Neural progenitor cell (in vitro differentiated cells): Measurements from ENCODE around the gene CALR. TPM values are rescaled to one million over a fixed set of nuclear protein-coding genes. Genes with fewer than 3 reads are reported as not detected.
"Not testable (repeated sequence)": the region's sequence is repeated elsewhere in the genome, so short reads cannot be mapped to it uniquely, and the experiment has no call there.

ENCODE experiments used
- DNase-seq: peaks from one replicate; pipeline ENCODE4 v3.0.0-alpha.2; 2016; ENCODE audit warnings: low spot score
- H2AFZ ChIP-seq: fragments of 200-600 bp; sonication (generic); replicated peaks from 2 replicates; pipeline ENCODE4 v1.6.1; 2016; ENCODE audit warnings: antibody characterized with exemption
- H3F3A ChIP-seq: fragments of 200-600 bp; sonication (generic); 2 replicates; pipeline ENCODE4 v1.6.1; 2016; ENCODE audit warnings: antibody characterized with exemption, low read depth
- H3K27ac ChIP-seq: fragments of 200-600 bp; sonication (generic); 2 replicates; pipeline ENCODE4 v1.5.1; 2016; ENCODE audit warnings: mild to moderate bottlenecking
- H3K27me3 ChIP-seq: fragments of 200-600 bp; sonication (generic); 2 replicates; pipeline ENCODE4 v1.6.1; 2016; ENCODE audit warnings: mild to moderate bottlenecking, moderate library complexity
- H3K36me3 ChIP-seq: fragments of 200-600 bp; sonication (generic); 2 replicates; pipeline ENCODE4 v1.5.1; 2016
- H3K4me1 ChIP-seq: fragments of 200-600 bp; sonication (generic); 2 replicates; pipeline ENCODE4 v1.6.1; 2016; ENCODE audit warnings: mixed run types
- H3K4me2 ChIP-seq: fragments of 200-600 bp; sonication (generic); 2 replicates; pipeline ENCODE4 v1.6.1; 2016
- H3K4me3 ChIP-seq: fragments of 200-600 bp; sonication (generic); 2 replicates; pipeline ENCODE4 v1.5.1; 2016
- H3K79me2 ChIP-seq: fragments of 200-600 bp; sonication (generic); 2 replicates; pipeline ENCODE4 v1.6.1; 2016; ENCODE audit warnings: low read depth
- H3K9ac ChIP-seq: fragments of 200-600 bp; sonication (generic); 2 replicates; pipeline ENCODE4 v1.6.1; 2016
- H3K9me3 ChIP-seq: fragments of 200-600 bp; sonication (generic); 2 replicates; pipeline ENCODE4 v1.5.1; 2016; ENCODE audit warnings: low read depth
- H4K20me1 ChIP-seq: fragments of 200-600 bp; sonication (generic); 2 replicates; pipeline ENCODE4 v1.6.1; 2016; ENCODE audit warnings: low read depth
- H3K27ac Mint-ChIP-seq: 3 replicates; pipeline ENCODE4 v1.8.0; 2021; ENCODE audit warnings: mixed read lengths
- H3K27me3 Mint-ChIP-seq: 2 replicates; pipeline ENCODE4 v1.8.0; 2022; ENCODE audit warnings: low read depth, mild to moderate bottlenecking, inconsistent platforms, moderate library complexity, mixed read lengths; ENCODE audit not compliant: insufficient read depth
- H3K36me3 Mint-ChIP-seq: 3 replicates; pipeline ENCODE4 v1.8.0; 2021; ENCODE audit warnings: mixed read lengths
- H3K4me1 Mint-ChIP-seq: 3 replicates; pipeline ENCODE4 v1.8.0; 2021; ENCODE audit warnings: mixed read lengths
- H3K4me3 Mint-ChIP-seq: 3 replicates; pipeline ENCODE4 v1.8.0; 2021; ENCODE audit warnings: mild to moderate bottlenecking, moderate library complexity, mixed read lengths
- H3K9me3 Mint-ChIP-seq: 3 replicates; pipeline ENCODE4 v1.8.0; 2020; ENCODE audit warnings: mixed read lengths
- CTCF ChIP-seq: fragments of 200-600 bp; sonication (generic); IDR thresholded peaks from 2 replicates; pipeline ENCODE4 v1.5.1; 2017; ENCODE audit warnings: antibody characterized with exemption, mild to moderate bottlenecking
- EZH2 ChIP-seq: fragments of 200-600 bp; sonication (generic); IDR thresholded peaks from 2 replicates; pipeline ENCODE4 v1.6.1; 2017; ENCODE audit warnings: antibody characterized with exemption, mild to moderate bottlenecking, moderate library complexity
- EZH2phosphoT487 ChIP-seq: fragments of 200-600 bp; sonication (generic); IDR thresholded peaks from 2 replicates; pipeline ENCODE4 v1.6.1; 2017; ENCODE audit warnings: antibody characterized with exemption
- total RNA-seq: library from RNA; depleted of rRNA; stranded (reverse); fragments of >200 nt; gene quantifications from 2 replicates; pipeline ENCODE4 v1.2.3, GENCODE V29; 2015; ENCODE audit warnings: low replicate concordance

The CALR gene
- total RNA-seq, 1 donor from 2014 or later: 437 TPM

GRCh38 chr19:12949363-12950283 is 11.2 kb downstream of the CALR start:
- no peak for DNase-seq
- Histone ChIP-seq H2AFZ (no peak overlapping the region), H3K4me2 (no peak overlapping the region), H3K79me2 (peaks cover 24% of the 10 kb centered on the region), H3K27me3 (no peaks in the 10 kb centered on the region), H4K20me1 (peaks cover 26% of the 10 kb centered on the region), H3K27ac (no peak overlapping the region), H3K9me3 (no peaks in the 10 kb centered on the region), H3K9ac (no peak overlapping the region), H3F3A (peaks cover 53% of the 10 kb centered on the region), H3K36me3 (no peaks in the 10 kb centered on the region), H3K4me1 (peaks cover 4% of the 10 kb centered on the region), H3K4me3 (no peak overlapping the region)
- TF ChIP-seq EZH2 (no peak), CTCF (no peak), EZH2phosphoT487 (no peak)
- H3K4me3 Mint-ChIP-seq: peak overlapping the region; percentile 59
- H3K27me3 Mint-ChIP-seq: peaks cover 15% of the 10 kb centered on the region
- H3K9me3 Mint-ChIP-seq: no peaks in the 10 kb centered on the region
- H3K4me1 Mint-ChIP-seq: peaks cover 14% of the 10 kb centered on the region
- peaks cover 27% of the 10 kb centered on the region for H3K36me3 Mint-ChIP-seq
- H3K27ac Mint-ChIP-seq: no peak overlapping the region

- not testable (repeated sequence) for H3K4me2 ChIP-seq, H3K27ac ChIP-seq, H3K27ac Mint-ChIP-seq, DNase-seq, H3K9me3 Mint-ChIP-seq, H3K27me3 ChIP-seq, H3K27me3 Mint-ChIP-seq, H3K9ac ChIP-seq, H3K36me3 ChIP-seq, H3K4me1 ChIP-seq, H3K9me3 ChIP-seq, H3K4me3 ChIP-seq, H2AFZ ChIP-seq
- H3K36me3 Mint-ChIP-seq: peaks cover 24% of the 10 kb centered on the region
- peaks cover 16% of the 10 kb centered on the region for H3K4me1 Mint-ChIP-seq
- Histone ChIP-seq H4K20me1 (peaks cover 23% of the 10 kb centered on the region), H3K79me2 (peaks cover 39% of the 10 kb centered on the region), H3F3A (peaks cover 52% of the 10 kb centered on the region)
- H3K4me3 Mint-ChIP-seq: peak overlapping the region; percentile 65
Measured at GRCh38 chr19:12952050-12952449, 13.6 kb downstream of the CALR start.

GRCh38 chr19:12952488-12953137 is 14.2 kb downstream of the CALR start:
- no peak overlapping the region for H3K4me3 ChIP-seq
- no peak for DNase-seq
- H2AFZ ChIP-seq: no peak overlapping the region
- Mint-ChIP-seq H3K9me3 (no peaks in the 10 kb centered on the region), H3K27ac (no peak overlapping the region), H3K27me3 (peaks cover 4% of the 10 kb centered on the region), H3K4me1 (peaks cover 16% of the 10 kb centered on the region), H3K4me3 (no peak overlapping the region), H3K36me3 (peaks cover 23% of the 10 kb centered on the region)
- H3K9me3 ChIP-seq: no peaks in the 10 kb centered on the region
- no peak overlapping the region for H3K4me2 ChIP-seq
- no peaks in the 10 kb centered on the region for H3K4me1 ChIP-seq
- no peak overlapping the region for H3K27ac ChIP-seq
- TF ChIP-seq EZH2phosphoT487 (no peak), EZH2 (no peak), CTCF (no peak)
- H3K9ac ChIP-seq: no peak overlapping the region
- peaks cover 17% of the 10 kb centered on the region for H4K20me1 ChIP-seq
- no peaks in the 10 kb centered on the region for H3K36me3 ChIP-seq
- no peaks in the 10 kb centered on the region for H3K27me3 ChIP-seq
- H3K79me2 ChIP-seq: peaks cover 39% of the 10 kb centered on the region
- peaks cover 57% of the 10 kb centered on the region for H3F3A ChIP-seq
